GM12873 (cell line): Measurements from ENCODE around the gene IQGAP3.

Experiments used
- TF ChIP-seq, protein P1 (sequence below): IDR thresholded peaks from 2 replicates; pipeline ENCODE4 v1.5.1; 2012; ENCODE audit warnings: low read depth, mild to moderate bottlenecking, moderate library complexity, low read length, control low read depth; ENCODE audit not compliant: insufficient read depth; ENCODE audit errors: missing control alignments

IQGAP3 gene

DNA sequence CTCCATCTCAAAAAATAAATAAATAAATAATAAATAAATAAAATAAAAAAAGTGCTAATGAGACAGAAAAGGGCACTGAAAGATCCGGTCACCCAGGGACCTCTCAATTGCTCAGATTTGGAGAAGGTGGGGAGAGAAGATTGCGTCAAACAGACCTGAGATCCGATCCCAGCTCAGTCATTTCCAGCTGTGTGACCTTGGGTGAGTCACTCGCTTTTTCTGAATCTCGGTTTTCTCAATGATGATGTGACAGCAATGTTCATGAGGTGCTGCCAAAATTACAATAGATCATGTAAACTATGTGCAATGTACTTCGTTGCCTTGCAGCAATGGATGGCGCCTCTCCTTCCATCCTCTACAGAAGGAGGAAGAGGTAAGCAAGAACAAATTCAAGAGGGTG is 60.7 kb downstream of the IQGAP3 start:
- TF ChIP-seq, protein P1, sequence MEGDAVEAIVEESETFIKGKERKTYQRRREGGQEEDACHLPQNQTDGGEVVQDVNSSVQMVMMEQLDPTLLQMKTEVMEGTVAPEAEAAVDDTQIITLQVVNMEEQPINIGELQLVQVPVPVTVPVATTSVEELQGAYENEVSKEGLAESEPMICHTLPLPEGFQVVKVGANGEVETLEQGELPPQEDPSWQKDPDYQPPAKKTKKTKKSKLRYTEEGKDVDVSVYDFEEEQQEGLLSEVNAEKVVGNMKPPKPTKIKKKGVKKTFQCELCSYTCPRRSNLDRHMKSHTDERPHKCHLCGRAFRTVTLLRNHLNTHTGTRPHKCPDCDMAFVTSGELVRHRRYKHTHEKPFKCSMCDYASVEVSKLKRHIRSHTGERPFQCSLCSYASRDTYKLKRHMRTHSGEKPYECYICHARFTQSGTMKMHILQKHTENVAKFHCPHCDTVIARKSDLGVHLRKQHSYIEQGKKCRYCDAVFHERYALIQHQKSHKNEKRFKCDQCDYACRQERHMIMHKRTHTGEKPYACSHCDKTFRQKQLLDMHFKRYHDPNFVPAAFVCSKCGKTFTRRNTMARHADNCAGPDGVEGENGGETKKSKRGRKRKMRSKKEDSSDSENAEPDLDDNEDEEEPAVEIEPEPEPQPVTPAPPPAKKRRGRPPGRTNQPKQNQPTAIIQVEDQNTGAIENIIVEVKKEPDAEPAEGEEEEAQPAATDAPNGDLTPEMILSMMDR, result no peak

- TF ChIP-seq, protein P1, result no peak
Measured at GRCh38 chr1:156510709-156511108, 61.7 kb downstream of the IQGAP3 start.

GRCh38 chr1:156509424-156510034 is 62.8 kb downstream of the IQGAP3 start:
- TF ChIP-seq, protein P1, result no peak

DNA sequence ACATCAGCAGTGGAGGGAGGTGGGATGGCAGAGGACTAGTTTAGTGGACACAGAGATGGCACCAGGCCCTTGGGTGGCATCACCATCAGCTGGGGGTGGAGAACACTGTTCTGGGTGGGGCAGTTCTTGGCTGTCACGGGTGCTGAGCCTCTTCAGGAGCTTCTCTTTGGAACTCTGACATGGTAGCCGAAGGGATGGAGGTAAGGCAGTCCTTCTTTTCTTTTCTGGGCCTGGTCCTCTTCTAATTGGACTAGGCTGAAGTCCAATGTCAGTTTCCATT is 63.5 kb downstream of the IQGAP3 start:
- TF ChIP-seq, protein P1, result no peak

GRCh38 chr1:156508205-156508954 is 64.0 kb downstream of the IQGAP3 start:
- TF ChIP-seq, protein P1, result no peak

DNA sequence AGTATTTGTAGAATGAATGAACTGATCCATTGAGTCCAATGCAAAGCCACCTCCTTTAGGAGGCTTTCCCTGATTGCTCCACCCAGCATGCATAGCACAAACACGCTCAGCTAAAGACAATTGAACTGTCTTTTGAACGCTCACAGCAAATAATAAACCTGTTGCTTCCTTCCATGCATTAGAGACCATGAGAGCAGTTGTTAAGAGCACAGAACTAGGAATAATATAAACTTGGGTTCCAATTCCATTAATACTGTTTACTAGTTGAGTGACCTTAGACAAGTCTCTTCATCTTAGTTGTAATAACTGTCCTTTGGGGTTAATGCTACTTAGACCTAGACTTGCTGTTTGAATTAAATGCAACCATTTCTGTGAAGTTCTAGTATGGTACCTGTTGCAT is 65.9 kb downstream of the IQGAP3 start:
- TF ChIP-seq, protein P1, result no peak

DNA sequence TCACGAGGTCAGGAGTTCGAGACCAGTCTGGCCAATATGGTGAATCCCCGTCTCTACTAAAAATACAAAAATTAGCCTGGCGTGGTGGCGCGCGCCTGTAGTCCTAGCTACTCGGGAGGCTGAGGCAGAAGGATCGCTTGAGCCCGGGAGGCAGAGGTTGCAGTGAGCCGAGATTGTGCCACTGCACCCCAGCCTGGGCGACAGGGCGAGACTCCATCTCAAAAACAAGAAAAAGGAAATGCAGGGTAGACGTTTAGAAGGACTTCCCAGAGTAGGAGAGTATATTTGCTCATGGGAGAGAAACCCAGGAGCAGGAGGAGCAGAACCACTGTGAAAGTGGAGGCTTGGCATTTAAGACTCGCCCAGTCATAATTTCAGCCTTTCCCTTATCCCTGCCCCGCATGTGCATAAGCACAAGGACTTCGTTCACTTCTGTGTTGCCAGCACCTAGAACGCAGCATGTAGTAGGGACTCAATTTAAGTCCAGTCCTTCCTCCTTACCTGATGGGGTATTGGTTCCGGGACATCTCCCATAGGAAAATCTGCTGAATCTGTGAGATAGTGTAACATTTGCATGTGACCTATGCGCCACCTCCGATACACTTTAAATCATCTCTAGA is 66.6 kb downstream of the IQGAP3 start:
- TF ChIP-seq, protein P1, result no peak
